ENCODE measurements around the gene ZNF511.
"Not testable (repeated sequence)": the region's sequence is repeated elsewhere in the genome, so short reads cannot be mapped to it uniquely, and the experiment has no call there.

Gene ZNF511, protein sequence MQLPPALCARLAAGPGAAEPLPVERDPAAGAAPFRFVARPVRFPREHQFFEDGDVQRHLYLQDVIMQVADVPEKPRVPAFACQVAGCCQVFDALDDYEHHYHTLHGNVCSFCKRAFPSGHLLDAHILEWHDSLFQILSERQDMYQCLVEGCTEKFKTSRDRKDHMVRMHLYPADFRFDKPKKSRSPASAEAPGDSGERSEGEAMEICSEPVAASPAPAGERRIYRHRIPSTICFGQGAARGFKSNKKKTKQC

DNA sequence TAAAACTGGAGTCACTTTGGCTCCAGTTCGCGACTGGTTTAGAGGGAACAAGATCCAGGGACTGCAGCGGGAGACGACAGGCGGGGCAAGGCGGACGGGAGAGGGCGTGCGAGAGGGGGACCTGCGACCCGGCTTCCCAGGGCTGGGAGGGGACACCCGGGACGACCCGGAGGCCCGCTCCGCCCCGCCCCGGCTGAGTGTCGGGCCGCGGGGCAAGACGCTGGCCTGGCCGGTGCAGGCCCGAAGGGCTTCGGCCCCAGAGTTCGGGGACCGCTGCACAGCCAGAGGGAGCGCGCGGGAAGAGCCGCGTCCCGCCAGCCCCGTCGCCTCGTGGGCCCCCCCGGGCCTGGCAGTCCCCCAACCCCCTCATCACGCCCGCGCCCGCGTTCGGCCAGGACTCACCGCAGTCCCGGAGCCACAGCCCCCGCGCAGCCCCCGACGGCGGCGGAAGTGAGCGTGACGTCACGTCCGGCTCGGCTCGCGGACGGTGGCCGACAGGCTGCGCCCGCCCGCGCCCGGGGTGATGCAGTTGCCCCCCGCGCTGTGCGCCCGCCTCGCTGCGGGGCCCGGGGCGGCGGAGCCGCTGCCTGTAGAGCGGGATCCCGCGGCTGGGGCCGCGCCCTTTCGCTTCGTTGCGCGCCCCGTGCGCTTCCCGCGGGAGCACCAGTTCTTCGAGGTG, at the start of gene ZNF511, which contains the start of gene TUBGCP2:
TSS of gene ZNF511 (plus strand) at position 494 of the 679 bp plus-strand sequence. CDS start at position 524, 30 bp downstream.
TSS of gene TUBGCP2 (minus strand) at position 452 of the 679 bp plus-strand sequence. CDS start 5,931 bp downstream, outside the sequence.
- DNase-seq = peak; percentile 90

DNA sequence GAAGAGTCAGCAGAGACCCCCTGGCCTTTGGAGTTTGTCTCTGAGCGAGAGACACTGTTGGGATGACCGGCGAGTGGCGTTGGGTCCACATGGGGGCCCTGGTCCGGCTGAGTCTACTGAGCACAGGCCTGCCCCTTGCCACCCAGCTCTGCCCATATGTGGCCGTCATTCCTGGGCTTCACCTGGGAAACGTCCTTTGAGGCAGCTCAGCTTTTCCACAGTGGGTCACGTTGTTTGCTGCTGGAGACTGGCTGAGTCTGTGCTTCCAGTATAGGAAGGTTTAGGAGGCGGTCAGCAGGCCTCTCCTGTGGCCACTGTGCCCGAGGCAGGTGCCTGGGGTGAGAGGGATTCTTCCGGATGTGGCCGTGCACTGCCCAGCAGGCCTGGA, 49.1 kb upstream of the ZNF511 start:
- DNase-seq = no peak

DNA sequence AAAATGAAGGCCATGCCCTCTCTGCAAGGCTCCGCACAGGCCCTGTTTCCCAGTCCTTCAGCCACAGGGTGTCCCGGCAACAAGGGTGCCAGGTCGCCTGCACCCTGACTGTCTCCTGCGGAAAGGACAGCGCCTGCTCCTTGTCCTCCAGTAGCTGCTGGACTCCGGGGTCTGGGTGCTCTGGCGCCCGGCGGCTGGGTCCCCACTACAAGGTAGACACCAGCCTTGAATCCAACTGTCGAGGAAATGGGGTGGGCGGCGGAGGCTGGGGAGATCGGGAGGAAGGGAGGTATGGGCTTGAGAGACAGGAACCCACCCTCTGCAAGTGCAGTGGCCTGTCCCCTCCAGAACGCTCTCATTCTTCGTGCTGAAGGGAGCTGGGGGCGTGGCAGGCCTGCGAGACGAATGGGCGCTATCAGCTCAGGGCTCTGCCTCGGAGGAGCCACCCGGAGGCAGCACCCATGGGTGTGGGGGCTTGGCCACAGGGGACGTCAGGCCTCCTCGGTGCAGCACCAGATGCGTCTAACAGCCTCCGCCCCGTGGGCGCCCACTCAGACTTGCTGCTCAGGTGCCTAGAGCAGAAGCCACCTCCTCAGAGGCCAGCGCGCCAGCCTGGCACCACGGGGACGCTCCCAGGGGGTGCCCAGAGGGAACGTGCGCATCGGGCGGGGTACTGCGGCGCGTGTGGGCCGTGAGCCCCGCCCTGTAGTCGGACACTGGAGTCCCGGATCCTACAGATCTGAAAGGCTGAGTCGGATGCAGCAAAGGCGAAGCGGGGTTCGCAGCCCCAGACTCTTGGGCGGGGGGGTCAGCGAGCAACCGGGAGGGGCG, 47.6 kb upstream of the ZNF511 start:
- peak; percentile 66 for DNase-seq

DNA sequence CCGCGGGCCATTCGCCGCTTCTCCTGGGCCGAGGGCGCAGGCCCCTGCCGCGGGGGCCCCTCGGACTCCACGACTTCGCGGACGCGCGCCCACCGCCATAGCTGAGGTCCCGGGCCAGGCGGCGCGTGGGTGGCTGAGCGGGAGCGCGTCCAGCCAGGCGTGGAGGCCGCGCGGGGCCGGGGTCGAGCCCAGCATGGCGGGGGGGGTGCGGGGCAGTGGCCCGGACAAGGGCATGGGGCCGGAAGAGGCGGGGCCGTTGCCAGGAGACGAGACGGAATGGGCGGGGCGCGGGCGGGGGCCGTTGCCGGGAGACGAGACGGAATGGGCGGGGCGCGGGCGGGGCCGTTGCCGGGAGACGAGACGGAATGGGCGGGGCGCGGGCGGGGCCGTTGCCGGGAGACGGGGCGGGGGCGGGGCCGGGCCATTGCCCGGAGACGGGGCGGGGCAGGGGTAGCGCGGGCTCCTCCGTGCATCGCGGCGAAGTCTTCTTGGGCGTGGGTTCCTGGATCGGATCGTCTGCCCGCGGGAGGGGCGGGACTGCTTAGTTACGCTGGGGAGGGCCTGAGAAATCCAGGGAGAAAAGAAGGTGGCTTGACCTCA, 46.9 kb upstream of the ZNF511 start:
- peak; percentile 89 for DNase-seq

DNA sequence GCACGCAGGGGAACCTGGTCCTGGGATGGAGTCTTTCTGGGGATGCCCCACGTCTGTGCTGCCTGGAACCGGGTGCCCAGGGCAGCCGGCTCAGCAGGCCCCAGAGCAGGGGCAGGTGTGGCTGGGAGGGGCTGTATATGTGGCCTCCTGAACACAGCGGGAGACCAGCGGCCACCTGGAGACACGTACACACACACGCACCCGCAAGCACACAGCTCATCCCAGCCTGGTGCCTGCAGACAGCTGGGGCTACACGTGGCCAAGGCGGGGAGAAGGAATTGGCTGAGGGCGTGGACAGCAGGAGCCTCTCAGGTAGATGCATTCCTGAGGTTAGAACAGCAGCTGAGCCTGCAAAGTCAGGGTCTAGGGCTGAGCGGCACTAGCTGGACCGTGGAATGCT, 46.0 kb upstream of the ZNF511 start:
- no peak for DNase-seq

DNA sequence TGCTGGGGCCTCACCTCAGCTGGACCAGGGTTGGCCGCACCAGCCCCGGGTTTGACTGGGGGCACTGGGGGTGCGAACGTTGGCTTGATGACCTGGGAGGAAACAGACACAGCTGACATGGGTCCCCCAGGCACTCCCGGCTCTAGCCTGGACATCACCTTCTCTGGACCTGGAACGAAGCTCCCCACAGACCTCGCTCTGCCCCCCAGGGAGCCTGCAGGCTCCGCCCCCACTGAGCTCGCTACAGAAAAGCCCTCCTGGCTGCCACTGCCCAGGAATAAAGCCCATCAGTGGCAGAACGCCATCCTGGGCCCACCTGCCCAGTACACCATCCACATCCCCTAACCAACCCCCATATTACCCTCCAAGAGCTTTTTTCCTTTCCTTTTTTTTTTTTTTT, 45.0 kb upstream of the ZNF511 start:
- no peak for DNase-seq

DNA sequence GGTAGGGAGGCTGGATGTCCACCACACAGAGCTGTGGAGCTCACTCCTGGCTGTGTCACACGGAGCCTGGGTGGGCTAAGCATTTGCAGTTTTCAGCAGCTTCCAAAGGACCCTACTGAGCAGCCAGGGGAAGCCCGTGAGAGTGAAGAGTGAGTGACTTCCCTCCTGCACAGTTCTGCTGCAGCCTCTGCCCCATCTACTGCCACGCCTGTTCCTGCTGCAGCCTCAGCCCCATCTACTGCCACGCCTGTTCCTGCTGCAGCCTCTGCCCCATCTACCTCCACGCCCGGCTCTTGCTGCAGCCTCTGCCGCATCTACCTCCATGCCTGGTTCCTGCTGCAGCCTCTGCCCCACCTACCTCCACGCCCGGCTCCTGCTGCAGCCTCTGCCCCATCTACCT, 44.3 kb upstream of the ZNF511 start:
- peak; percentile 45 for DNase-seq

DNA sequence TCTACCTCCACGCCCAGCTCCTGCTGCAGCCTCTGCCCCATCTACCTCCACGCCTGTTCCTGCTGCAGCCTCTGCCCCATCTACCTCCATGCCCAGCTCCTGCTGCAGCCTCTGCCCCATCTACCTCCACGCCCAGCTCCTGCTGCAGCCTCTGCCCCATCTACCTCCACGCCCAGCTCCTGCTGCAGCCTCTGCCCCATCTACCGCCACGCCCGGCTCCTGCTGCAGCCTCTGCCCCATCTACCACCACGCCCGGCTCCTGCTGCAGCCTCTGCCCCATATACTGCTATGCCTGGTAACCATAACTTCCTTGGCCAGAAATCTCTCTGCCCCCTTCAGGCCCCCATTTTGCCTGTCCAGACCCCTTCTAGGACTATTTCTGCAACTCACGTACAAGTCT, 43.7 kb upstream of the ZNF511 start:
- DNase-seq = not testable (repeated sequence)

DNA sequence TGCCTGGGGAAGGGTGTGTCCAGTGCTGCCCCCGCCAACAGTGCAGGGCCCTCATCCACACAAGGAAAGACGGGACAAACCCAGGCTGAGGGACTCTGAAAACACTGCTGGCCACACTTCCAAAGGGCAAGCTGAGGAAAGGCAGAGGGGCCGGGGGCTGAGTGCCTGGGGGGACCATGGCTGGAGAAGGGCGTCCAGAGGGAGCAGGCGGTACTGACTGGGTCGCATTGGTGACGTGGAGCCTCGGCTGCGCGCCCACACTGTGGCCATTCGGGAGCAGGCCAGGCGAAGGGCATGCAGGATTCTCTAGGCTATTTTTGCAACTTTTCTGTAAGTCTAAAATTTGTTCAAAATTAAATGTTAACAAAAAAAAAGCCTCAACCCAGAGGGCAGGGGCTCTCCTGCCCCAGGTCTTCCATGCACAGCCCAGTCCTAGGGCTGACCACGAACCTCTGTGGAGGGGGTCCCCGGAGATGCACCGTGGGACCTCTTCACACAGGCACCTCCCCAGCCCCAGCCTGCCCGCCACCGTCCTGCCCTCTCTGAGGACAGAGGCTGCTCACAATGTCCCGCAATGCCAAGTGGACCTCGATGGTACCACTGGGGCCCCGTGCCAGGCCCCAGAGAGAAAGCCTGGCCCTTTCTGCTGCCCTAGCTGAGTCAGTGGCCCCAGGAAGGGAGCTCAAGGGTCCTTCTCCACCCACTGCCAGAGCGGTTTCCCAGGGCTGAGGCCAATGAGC, 42.5 kb upstream of the ZNF511 start:
- no peak for DNase-seq

DNA sequence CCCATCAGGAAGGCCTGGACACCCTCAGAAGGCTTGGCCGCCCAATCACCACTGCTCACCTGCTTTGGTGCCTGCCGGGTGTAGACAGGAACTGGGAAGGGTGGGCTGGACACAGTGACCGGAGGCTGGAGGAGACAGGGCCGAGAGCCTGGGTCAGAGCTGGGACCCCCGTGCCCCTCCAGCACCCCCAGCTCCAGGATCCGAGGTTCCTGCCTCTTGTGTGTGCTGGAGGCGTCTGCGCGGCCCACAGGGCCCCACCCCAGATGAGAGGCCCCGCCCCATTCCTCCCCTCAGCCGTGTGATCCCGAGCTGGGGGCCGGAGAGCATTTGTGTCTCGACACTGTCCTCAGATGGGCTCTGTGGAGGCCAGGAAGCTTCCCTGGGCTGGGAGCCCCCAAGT, 41.4 kb upstream of the ZNF511 start:
- no peak for DNase-seq

DNA sequence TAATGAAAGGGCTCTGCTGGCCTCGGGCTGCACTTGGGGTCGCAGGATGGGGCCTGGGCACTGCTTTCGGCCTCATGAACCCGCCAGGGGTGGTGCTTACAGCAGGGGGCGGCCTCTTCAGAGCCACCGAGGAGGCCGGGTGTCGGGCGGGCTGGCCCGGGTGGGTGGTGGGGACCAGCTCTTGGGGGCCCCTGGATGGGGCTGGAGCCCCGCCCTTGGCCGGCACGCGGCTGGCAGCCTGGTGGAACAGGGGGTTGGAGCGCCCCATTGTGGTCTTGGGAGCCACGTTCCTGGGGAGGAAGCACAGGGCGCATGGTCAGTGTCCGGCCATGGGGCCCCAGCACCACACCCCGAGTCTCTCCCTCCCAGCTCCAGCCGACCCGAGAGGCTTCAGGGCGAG, 40.9 kb upstream of the ZNF511 start:
- DNase-seq = no peak

DNA sequence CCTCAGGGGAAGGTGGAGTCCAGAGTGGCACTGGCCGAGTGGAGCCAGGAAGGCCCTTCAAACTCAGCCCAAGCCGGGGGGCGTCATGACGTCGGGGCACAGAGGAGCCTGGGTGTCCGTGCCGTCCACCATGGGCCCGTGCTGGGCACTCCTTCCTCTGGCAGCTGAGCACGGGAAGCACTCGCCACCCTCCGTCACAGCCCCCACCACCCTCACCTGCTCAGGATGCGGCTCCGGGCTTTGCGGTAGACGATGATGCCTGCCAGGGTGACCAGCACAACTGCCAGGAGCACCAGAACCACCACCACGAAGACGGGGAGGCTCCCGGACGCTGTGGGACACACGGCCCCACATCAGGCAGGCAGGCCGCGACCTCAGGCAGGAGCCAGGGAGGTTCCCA, 40.2 kb upstream of the ZNF511 start:
- DNase-seq = no peak

DNA sequence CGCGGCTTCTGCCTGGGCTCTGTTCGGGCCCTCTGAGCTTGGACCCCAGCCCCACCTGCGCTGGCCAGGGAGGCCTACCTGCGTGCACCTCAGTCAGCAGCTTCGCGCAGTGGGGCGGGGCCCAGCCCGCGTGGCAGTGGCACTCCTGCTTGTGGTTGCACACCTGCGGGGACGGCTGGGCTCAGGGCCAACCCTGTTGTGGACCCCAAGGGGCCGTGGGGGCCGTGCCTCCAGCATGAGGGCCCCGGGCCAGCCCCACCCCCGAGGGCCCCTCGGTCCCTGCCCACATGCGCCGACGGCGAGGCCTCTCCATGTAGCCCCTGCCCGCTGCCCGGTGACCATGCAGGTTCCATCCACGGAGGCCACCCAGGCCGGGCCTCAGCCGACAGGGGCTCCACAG, 39.3 kb upstream of the ZNF511 start:
- DNase-seq = no peak

DNA sequence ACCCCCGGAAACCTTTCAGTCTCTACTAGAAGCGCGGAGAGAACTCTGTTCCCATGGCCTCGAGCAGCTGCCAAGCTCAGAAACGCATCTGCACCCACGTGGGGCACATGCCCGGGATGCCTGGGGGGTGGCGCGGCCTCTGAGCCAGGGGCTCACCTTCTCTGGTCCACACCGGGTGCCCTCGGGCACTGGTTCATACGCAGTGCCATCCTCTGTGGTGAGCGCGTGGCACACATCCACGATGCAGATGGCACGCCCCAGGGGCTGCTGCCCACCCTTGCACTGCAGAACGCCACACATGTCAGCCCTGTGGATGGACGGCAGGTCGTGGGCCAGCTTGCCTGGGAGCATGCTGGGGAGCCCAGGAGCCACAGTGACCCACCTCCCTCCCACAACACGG, 38.5 kb upstream of the ZNF511 start:
- DNase-seq = no peak

DNA sequence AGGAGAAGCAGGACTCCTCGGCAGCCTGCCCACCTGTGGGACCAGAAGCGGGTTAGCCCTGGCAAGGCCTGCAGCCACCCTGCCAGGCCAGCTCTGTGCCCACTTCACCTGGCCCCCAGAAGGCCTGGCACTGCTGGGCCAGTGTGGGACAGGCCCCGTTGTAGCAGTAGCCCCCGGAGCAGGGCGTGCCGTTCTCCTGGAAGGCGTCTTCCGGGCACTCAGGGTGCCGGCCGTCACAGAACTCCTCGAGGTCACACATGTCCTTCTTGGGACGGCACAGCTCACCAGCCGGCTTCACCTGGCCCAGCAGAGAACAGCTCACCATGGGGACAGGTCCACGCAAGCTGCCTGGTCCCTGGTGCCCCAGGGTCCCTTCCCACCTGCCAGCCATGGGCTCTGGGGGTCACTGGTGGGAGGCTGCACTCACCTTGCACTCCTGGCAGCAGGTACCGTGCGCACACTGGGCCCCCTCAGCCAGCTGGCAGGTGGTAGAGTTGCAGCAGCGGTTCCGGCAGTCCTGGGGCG, 37.9 kb upstream of the ZNF511 start:
- DNase-seq = no peak

DNA sequence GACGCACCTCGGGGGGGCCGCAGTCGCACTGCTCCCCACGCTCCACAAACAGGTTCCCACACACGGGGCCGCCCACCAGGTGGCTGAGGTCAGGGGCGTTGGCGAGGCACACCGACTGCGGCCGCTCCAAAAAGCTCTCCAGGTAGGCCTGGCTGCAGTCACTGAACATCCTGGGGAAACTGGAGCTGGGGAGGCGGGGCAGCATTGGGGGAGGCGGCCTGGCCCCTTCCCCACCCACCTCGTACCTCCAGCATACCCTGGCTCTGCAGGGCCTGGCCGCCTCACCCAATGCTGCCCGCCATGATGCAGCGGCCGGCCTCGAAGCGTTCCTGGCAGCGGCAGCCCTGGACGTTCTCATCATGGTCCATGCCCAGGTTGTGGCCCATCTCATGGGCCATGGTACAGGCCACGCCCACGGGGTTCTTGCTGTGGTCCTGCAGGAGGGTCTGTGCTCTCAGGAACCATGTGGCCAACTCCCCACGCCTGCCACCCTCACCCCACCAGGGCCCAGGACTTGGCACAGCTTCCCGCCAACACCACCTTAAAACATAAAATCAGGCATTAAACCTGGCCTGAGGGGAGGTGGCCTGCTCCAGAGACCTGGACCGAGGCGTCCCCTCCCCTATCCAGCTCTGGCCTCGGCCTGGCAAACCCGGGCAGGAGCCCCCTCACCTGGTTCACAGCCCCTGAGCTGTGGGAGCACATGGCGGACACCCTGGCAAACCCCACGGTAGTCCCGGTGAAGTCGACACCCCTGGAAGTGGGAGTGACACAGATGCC, 37.0 kb upstream of the ZNF511 start:
- DNase-seq = no peak

DNA sequence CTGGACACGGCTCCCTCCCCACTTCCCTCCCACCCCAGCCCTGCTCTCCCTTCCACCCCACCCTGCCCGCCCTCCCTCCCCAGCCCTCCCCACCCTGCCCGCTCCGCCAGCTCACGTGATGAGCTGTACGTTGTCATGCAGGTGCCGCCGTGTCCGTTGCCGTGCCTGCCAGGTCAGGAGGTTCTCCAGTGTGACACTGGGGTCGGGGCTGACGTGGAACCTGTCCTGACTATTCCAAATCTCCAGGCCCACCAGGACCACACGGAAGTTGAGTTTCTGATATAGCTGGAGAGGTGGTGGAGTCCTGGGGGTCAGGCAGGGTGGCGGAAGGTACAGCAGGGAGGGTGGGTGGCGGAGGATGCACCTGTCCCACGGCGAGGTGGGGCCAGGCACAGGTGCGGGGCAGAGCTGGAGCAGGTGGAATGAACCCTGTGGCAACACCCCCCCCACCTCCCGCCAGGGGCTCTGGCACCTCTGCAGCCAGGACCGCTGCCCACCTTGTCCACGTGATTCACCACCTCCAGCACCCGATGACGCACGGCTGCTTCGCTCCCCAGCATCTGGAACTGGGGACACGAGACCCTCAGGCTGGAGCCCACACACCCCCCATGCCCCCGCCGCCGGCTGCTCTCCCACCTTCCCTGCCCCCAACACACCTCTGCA, 36.3 kb upstream of the ZNF511 start:
- DNase-seq = no peak

DNA sequence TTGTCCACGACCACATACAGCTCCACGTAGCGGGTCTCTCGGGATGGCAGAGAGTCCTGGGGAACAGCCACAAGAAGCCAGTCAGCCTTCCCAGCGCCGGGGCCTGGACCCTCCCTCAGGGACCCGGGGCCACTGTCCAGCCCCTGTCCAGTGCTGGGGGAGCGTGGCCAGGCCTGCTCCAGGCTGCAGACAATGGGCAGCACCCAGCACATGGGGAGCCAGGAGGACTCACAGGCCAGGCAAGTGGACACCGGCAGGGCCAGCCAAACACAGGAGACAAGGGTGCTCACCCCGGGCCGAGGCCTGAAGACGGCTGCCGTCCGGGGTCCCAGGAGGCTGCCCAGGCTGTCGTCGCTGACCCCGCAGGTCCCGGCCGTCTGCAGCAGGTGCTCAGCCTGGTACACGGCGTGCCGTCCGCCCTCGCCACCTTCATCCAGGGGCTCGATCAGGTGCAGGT, 35.7 kb upstream of the ZNF511 start:
- DNase-seq = no peak

DNA sequence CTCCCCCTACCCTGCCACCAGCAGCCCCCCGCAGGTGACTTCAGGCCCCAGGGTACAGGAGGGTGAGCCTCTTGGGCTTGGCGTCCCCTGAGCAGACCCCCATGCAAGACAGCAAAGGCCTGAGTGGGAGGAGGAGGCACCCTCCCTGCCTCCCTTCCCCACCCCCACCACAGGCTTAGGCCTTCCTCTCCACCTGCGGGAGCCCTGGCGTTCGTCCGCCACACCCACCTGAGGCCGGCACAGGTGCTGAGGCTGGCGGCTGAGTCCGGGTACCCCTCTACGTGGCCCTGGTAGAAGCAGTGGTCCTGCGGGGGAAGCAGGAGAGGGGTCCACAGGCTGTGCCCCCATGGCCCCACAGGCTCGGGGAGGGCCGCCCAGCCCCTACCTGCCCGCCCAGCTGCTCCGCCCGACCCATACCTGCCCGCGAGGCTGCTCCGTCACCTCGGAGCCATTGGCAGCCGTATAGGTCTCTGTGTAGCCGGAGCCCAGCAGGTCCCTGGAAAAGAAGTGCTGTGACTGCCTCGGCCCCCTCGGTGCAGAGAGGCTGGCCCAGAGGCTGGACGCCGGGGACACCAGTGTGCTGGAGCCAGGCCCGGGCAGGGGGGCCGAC, 35.1 kb upstream of the ZNF511 start:
- DNase-seq = no peak
